Testis (tissue), 3 donors: ENCODE data around the gene RASSF8. TPM values are rescaled to one million over a fixed set of nuclear protein-coding genes. Genes with fewer than 3 reads are reported as not detected.

ENCODE experiments used
- DNase-seq: peaks from one replicate; pipeline ENCODE4 v3.0.0-alpha.2; 2019
- H3K27ac ChIP-seq, 2 donors: fragments of 200-600 bp; sonication (generic); one replicate each; pipeline ENCODE4 v1.5.1; 2019
- H3K27me3 ChIP-seq: fragments of 200-600 bp; sonication (generic); one replicate; pipeline ENCODE4 v1.5.1; 2019
- H3K36me3 ChIP-seq: fragments of 200-600 bp; sonication (generic); one replicate; pipeline ENCODE4 v1.5.1; 2017; ENCODE audit warnings: low read depth; ENCODE audit errors: missing control alignments
- H3K4me1 ChIP-seq: fragments of 200-600 bp; sonication (generic); one replicate; pipeline ENCODE4 v1.5.1; 2019
- H3K4me3 ChIP-seq, 2 donors: fragments of 200-600 bp; sonication (generic); one replicate each; pipeline ENCODE4 v1.5.1; 2017 to 2019
- H3K9me3 ChIP-seq: fragments of 200-600 bp; sonication (generic); one replicate; pipeline ENCODE4 v1.5.1; 2017
- POLR2A ChIP-seq: fragments of 450-650 bp; IDR thresholded peaks from one replicate; pipeline ENCODE4 v1.6.1; 2017; ENCODE audit warnings: antibody characterized with exemption, mild to moderate bottlenecking, moderate library complexity
- WGBS, 2 donors: methylation state at CpG; one replicate each; pipeline ENCODE4 v1.1.5; 2018; 5-methylcytosine and 5-hydroxymethylcytosine counted together
- intact Hi-C: fragments of 100-400 bp; cut with DNase I; formaldehyde crosslinking; loops from one replicate; pipeline ENCODE4 v1.15.1; 2023; ENCODE audit warnings: low total_unique reads
- polyA plus RNA-seq: library from polyadenylated mRNA; stranded (reverse); fragments of 350-450 nt; fragmentation: Illumina TruSeq; extraction: RNeasy Lipid Tissue Mini Kit (QIAGEN cat#74804); gene quantifications from one replicate; pipeline ENCODE4 v1.2.3, GENCODE V29; 2014; ENCODE audit warnings: low read depth, low replicate concordance; ENCODE audit not compliant: insufficient read depth
- total RNA-seq, 2 donors: library from RNA; depleted of rRNA; stranded (reverse); fragments of >200 nt; gene quantifications; one replicate each; pipeline ENCODE4 v1.2.3, GENCODE V29; 2016
- TF ChIP-seq, protein P1 (sequence below), 3 experiments: fragments of 450-650 bp in 2 of 3; fragments of 200-600 bp in 1 of 3; sonication (generic) in 1 of 3; IDR thresholded peaks; one replicate each; pipeline ENCODE4 v1.5.1; 2016 to 2019; ENCODE audit warnings: antibody characterized with exemption in 3 of 3, mild to moderate bottlenecking in 2 of 3, moderate library complexity in 1 of 3

The RASSF8 gene
- total and polyA plus RNA-seq, 3 donors from 2014 or later: 71.7 to 93.5 (median 90.0) TPM

DNA sequence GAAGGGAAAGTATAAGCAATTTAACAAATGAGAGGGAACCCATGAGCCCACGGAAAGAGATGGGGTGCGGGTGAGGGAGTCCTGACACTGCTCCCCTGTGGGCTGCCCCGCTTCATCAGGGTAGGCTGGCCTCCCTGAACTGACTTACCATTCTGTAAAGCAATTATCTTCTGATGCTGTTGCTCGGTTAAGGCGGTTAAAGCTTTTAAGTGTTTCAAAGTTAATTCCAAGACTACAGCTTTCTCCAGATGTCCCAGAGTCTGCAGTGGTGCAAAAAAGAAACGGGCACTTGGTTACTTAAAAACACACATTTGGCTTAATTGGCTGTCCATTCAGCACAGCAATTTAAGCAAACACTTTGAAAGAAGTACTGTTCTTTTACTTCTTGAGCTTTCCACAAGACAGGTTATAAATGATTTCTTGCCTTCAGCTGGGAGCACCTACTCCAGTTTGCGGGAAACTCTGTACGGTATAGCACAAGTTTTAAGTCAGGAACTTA, 165.0 kb downstream of the RASSF8 start:
- Histone ChIP-seq H3K27me3 (no peaks in the 10 kb centered on the region), H3K9me3 (no peaks in the 10 kb centered on the region), H3K27ac (peak overlapping the region; percentile 90 to 93), H3K36me3 (no peaks in the 10 kb centered on the region), H3K4me3 (peak overlapping the region; percentile 73 to 82), H3K4me1 (peaks cover 19% of the 10 kb centered on the region)
- 10 to 13% methylated on average over 8 of the region's 8 CpGs for WGBS, 2 donors
- intact Hi-C loops: no loop called here
- no peak for TF ChIP-seq POLR2A
- TF ChIP-seq, protein P1, sequence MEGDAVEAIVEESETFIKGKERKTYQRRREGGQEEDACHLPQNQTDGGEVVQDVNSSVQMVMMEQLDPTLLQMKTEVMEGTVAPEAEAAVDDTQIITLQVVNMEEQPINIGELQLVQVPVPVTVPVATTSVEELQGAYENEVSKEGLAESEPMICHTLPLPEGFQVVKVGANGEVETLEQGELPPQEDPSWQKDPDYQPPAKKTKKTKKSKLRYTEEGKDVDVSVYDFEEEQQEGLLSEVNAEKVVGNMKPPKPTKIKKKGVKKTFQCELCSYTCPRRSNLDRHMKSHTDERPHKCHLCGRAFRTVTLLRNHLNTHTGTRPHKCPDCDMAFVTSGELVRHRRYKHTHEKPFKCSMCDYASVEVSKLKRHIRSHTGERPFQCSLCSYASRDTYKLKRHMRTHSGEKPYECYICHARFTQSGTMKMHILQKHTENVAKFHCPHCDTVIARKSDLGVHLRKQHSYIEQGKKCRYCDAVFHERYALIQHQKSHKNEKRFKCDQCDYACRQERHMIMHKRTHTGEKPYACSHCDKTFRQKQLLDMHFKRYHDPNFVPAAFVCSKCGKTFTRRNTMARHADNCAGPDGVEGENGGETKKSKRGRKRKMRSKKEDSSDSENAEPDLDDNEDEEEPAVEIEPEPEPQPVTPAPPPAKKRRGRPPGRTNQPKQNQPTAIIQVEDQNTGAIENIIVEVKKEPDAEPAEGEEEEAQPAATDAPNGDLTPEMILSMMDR (IDR thresholded peaks at IDR 0.05): no peak
- DNase-seq: no peak

DNA sequence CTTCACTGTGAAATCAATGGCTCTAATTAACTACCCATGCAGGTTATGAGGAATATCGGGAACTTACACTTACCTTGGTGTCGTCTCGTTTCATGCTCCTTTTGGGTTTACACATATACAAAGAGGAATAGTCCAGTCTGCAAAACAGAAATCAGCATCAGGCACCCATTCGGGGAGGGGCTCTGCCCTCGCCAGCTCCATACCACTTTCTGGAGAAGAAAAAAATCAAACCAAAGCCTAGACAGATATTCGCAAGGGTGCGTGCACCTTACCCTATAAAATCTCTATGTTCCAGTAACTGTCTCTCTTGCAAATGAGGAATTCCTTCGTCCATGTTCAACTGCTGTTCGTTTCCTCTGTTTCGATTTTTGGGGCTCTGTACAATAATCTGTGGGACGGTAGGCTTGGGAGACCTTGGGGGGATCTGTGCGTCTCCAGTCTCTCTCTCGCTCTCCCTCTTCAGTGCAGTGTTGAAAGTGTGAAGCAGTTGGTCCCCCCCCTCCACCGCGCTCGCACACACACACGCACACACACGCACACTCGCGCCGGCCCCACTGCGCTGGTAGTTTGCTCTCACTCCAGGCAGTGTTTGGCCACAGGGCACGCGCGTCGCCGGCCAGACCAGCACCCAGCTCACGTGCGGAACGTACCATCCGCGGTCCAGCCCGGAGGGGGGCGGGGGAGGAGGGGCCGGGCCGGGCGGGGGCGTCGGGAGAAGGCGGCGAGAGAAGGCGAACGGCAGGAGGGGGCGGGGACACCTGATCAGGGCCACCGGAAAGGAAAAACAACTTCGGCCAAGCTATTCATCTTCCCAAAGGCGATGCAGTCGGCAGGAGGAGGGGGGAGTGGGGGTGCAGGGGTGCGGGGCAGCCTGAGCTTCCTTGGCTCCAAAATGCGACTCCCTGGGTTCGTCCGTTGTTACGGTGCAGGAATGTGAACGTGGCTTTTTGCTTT, 166.2 kb downstream of the RASSF8 start, which contains the start of gene BHLHE41:
TSS of gene BHLHE41 (minus strand) at position 592 of the 954 bp plus-strand sequence. CDS start at position 334, 258 bp downstream.
- Histone ChIP-seq H3K4me1 (peaks cover 13% of the 10 kb centered on the region), H3K9me3 (no peaks in the 10 kb centered on the region), H3K36me3 (no peaks in the 10 kb centered on the region), H3K4me3 (peak within 1 kb of the TSS; percentile 73 to 82), H3K27ac (peak within 1 kb of the TSS; percentile 90 to 93), H3K27me3 (no peaks in the 10 kb centered on the region)
- 1 to 4% methylated on average over 39 to 54 of the region's 54 CpGs for WGBS, 2 donors
- intact Hi-C loops: no loop called here
- TF ChIP-seq, protein P1 (IDR thresholded peaks at IDR 0.05): no peak
- TF ChIP-seq POLR2A: no peak
- DNase-seq: peak; percentile 90

DNA sequence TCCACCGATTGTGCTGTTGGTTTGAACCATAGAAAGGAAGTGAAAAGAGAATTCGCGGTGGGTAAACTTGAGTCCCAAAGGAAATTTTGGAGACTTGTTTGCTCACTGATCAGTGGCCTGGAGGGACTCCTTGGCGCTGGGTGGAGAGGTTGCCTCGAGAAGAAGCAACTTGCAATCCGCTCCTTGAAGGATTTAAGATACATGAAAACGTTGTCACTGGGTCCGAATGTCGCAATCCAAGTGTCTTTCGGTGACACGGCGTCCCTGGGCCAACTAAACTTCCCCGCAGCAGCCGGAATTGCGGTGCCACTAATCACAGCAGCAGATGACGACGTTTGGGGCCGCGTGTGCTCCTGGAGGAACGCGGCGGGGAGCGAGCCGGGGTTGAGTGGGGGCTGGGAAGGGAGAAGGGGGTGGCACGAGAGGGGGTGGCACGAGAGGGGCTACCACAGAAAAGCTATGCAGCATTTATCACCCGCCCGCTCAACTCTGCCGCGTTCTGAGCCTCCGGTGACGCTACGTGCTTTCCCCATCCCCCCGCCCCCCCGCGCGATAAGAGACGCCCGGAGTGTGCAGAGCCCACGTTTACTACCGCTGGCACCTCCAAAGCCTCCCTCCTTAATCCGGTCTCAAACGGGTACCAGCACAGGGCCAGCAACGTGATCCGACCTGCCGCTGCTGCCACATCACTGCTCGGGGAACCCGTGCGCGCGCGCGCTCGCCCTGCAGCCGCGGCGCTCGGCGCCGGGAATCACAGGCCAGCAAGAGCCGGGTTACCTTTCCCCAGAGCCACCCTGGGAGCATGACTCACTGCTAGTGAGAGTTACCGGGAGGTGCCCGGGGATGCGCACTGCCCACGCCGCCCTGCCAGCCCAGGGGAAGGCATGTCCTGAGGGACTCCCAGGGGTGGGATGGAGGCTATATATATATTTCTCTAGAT, 167.2 kb downstream of the RASSF8 start:
- Histone ChIP-seq H3K4me1 (peaks cover 8% of the 10 kb centered on the region), H3K36me3 (no peaks in the 10 kb centered on the region), H3K27ac (peak overlapping the region; percentile 90 to 93), H3K4me3 (peak overlapping the region; percentile 73 to 82), H3K27me3 (no peaks in the 10 kb centered on the region), H3K9me3 (no peaks in the 10 kb centered on the region)
- DNase-seq: peak; percentile 87
- intact Hi-C loops: no loop called here
- 0% methylated on average over 46 to 66 of the region's 66 CpGs for WGBS, 2 donors
- TF ChIP-seq, protein P1 (IDR thresholded peaks at IDR 0.05): no peak
- TF ChIP-seq POLR2A: no peak

DNA sequence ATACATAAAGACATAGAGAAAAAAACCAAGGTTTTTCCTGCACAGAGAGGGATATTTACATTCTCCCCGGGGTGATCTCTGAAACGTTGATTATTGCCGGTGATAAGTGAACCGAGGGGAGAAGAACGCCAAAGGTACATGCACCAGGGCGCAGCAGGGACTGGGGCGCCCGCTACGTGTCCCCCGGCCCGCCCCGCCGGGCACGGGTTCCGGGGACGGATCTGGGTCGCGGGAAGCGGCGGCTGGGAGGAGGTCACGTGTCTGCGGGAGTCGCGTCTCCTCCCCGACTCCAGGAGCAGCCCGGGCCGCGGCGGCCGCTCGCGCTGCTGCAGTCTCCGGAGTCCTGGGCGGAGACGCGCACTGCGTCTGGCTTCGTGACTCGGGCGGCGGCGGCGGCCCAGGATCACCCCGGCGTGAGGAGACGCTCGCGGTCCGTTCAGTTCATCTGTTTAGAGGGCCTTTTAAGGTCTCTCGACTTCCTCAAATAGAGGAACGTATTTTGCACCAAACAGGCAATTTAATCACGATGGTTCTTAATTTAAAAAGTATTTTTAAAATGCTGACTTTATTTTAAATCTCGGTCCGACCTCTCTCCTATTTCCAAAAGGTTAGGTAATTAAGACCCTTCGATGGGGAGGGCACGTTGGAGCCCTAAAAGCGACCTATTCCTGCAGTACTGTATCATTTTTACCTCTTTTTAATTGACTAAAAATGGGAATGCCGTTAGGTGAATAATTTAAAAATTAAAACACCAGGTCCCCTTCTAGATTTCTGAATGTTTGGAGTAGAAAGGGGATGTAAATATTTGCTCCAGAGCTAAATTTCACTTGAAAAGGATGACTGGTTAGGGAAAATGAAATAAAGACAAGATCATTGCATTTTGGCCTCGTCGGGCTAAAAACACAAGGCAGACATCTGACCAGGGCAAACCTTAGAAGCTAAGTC, 168.1 kb downstream of the RASSF8 start:
- Histone ChIP-seq H3K36me3 (no peaks in the 10 kb centered on the region), H3K9me3 (no peaks in the 10 kb centered on the region), H3K4me1 (peaks cover 5% of the 10 kb centered on the region), H3K27ac (peak overlapping the region; percentile 90 to 93), H3K27me3 (no peaks in the 10 kb centered on the region), H3K4me3 (peak overlapping the region; percentile 73 to 82)
- 4 to 5% methylated on average over 40 to 60 of the region's 60 CpGs for WGBS, 2 donors
- intact Hi-C loops: no loop called here
- TF ChIP-seq POLR2A: no peak
- peak; percentile 93 for DNase-seq
